GM23248 (cell line): Measurements from ENCODE around the gene PTPRD.

Source experiments
- EZH2 ChIP-seq: fragments of 200-600 bp; sonication (generic); IDR thresholded peaks from 2 replicates; pipeline ENCODE4 v1.6.1; 2018; ENCODE audit warnings: antibody characterized with exemption, mild to moderate bottlenecking; ENCODE audit not compliant: insufficient read depth, poor library complexity, severe bottlenecking
- EZH2phosphoT487 ChIP-seq: fragments of 200-600 bp; sonication (generic); IDR thresholded peaks from 2 replicates; pipeline ENCODE4 v1.6.1; 2018; ENCODE audit warnings: antibody characterized with exemption, moderate library complexity, mild to moderate bottlenecking, low read depth; ENCODE audit not compliant: insufficient read depth

DNA sequence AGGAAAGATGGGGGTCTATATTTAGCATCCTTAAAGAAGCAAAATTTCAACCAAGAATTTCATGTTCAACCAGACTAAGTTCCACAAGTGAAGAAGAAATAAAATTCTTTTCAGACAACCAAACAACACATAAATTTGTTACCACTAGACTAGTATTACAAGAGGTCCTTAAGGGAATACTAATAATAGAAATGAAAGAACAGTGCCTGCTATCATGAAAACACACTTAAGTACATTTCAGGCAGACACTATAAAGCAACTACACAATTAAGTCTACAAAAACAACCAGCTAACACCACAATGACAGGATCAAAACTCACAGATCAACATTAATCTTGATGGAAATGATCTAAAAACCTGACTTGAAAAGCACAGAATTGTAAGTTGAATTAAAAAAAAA lies 477.2 kb downstream of the PTPRD start:
- no peak for TF ChIP-seq EZH2phosphoT487
- TF ChIP-seq EZH2 = no peak
